SK-N-MC (cell line): ENCODE data around the gene KRT71.

Source experiments
- EZH2 ChIP-seq: fragments of 200-600 bp; sonication (generic); IDR thresholded peaks from one replicate; pipeline ENCODE4 v1.6.1; 2017; ENCODE audit warnings: antibody characterized with exemption
- FOXP2 ChIP-seq: optimal IDR thresholded peaks from 2 replicates; pipeline ENCODE3; 2011; ENCODE audit warnings: mild to moderate bottlenecking, moderate library complexity; ENCODE audit not compliant: insufficient read depth; ENCODE audit errors: extremely low read length, control extremely low read depth
- POLR2AphosphoS5 ChIP-seq: IDR thresholded peaks from 2 replicates; pipeline ENCODE4 v1.6.1; 2012; ENCODE audit warnings: mild to moderate bottlenecking, low read depth, low read length, borderline replicate concordance

DNA sequence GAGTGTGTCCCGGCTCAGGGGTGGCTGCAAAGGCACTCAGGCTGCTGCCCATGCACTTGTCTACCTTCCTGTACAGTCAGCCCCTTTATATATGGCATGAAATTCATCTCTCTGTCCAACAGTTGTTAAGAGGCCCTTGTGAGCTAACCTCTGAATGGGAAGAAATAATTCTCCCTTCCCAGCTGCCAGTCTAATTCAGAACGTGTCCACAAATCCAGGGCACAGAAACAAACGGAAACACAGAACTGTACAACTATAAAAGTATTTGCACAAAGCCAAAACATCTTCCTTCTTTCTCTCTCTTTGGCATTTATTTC, 33.6 kb downstream of the KRT71 start:
- TF ChIP-seq EZH2 (no peak), POLR2AphosphoS5 (no peak), FOXP2 (no peak)
